Osteoblast (primary cell): ENCODE data around the gene TBATA. TPM values are rescaled to one million over a fixed set of nuclear protein-coding genes. Genes with fewer than 3 reads are reported as not detected.

ENCODE experiments used
- DNase-seq: peaks from one replicate; pipeline ENCODE4 v3.0.0; 2011; ENCODE audit warnings: low spot score, mixed read lengths; ENCODE audit not compliant: insufficient read length; ENCODE audit errors: missing footprints
- H2AFZ ChIP-seq: 2 replicates; pipeline ENCODE4 v1.6.0; 2011; ENCODE audit warnings: mild to moderate bottlenecking, low read length
- H3K27ac ChIP-seq: 2 replicates; pipeline ENCODE4 v1.5.1; 2011; ENCODE audit warnings: mild to moderate bottlenecking, low read depth, low read length, moderate library complexity
- H3K27me3 ChIP-seq: 2 replicates; pipeline ENCODE4 v1.6.0; 2012; ENCODE audit warnings: mild to moderate bottlenecking, control low read depth, inconsistent platforms, low read length, moderate library complexity; ENCODE audit not compliant: insufficient read depth
- H3K36me3 ChIP-seq: 2 replicates; pipeline ENCODE4 v1.5.1; 2011; ENCODE audit warnings: mild to moderate bottlenecking, low read length, control low read depth, moderate library complexity; ENCODE audit not compliant: insufficient read depth
- H3K4me1 ChIP-seq: 2 replicates; pipeline ENCODE4 v1.5.1; 2011; ENCODE audit warnings: mild to moderate bottlenecking, low read length, control low read depth, moderate library complexity; ENCODE audit not compliant: insufficient read depth
- H3K4me2 ChIP-seq: 2 replicates; pipeline ENCODE4 v1.6.0; 2011; ENCODE audit warnings: mild to moderate bottlenecking, low read length; ENCODE audit not compliant: insufficient read depth
- H3K4me3 ChIP-seq: fragments of 200-600 bp; sonication (generic); 3 replicates; pipeline ENCODE4 v1.5.1; 2012; ENCODE audit warnings: mild to moderate bottlenecking, low read length, inconsistent platforms; ENCODE audit not compliant: insufficient read depth
- H3K79me2 ChIP-seq: 2 replicates; pipeline ENCODE4 v1.6.0; 2012; ENCODE audit warnings: mild to moderate bottlenecking, low read length, control low read depth, inconsistent platforms; ENCODE audit not compliant: insufficient read depth
- H3K9me3 ChIP-seq: 2 replicates; pipeline ENCODE4 v1.5.1; 2011; ENCODE audit warnings: low read depth, low read length, control low read depth
- H4K20me1 ChIP-seq: 2 replicates; pipeline ENCODE4 v1.6.0; 2012; ENCODE audit warnings: mild to moderate bottlenecking, low read length, control low read depth; ENCODE audit not compliant: insufficient read depth
- total RNA-seq: library from RNA; depleted of rRNA; stranded (reverse); fragments of >200 nt; gene quantifications from 2 replicates; pipeline ENCODE4 v1.2.3, GENCODE V29; 2012
- TF ChIP-seq, protein P1 (sequence below): IDR thresholded peaks from 2 replicates; pipeline ENCODE4 v1.5.1; 2011; ENCODE audit warnings: mild to moderate bottlenecking, low read depth, low read length, moderate library complexity; ENCODE audit errors: extremely low read depth

Gene TBATA
- total RNA-seq, 1 donor: not detected

DNA sequence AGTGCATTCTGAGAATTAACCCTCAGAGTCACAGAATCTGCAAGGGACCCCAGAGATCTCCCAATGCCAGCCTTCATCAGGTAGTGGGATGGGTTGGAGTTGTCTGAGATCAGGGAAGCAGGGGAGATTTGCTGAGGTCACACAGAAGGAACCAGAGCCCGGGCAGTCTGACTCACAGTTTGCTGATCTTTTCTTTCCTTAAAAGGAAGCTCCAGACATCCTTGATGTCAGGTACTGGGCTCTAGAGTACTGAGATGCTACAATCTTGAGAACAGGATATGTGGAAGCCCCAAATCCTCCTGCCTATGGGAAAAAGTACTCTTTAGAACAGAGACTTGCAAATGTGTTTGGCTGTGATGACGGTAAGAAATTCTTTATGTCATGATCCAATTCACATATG, 706 bp downstream of the TBATA start:
- Histone ChIP-seq H3K27ac (no peak overlapping the region), H3K9me3 (no peaks in the 10 kb centered on the region), H3K4me1 (peaks cover 6% of the 10 kb centered on the region), H3K4me3 (no peak overlapping the region), H3K79me2 (no peaks in the 10 kb centered on the region), H3K27me3 (peaks cover 24% of the 10 kb centered on the region), H4K20me1 (no peaks in the 10 kb centered on the region), H3K4me2 (no peak overlapping the region), H3K36me3 (no peaks in the 10 kb centered on the region), H2AFZ (no peak overlapping the region)
- DNase-seq: peak; percentile 73
- TF ChIP-seq, protein P1, sequence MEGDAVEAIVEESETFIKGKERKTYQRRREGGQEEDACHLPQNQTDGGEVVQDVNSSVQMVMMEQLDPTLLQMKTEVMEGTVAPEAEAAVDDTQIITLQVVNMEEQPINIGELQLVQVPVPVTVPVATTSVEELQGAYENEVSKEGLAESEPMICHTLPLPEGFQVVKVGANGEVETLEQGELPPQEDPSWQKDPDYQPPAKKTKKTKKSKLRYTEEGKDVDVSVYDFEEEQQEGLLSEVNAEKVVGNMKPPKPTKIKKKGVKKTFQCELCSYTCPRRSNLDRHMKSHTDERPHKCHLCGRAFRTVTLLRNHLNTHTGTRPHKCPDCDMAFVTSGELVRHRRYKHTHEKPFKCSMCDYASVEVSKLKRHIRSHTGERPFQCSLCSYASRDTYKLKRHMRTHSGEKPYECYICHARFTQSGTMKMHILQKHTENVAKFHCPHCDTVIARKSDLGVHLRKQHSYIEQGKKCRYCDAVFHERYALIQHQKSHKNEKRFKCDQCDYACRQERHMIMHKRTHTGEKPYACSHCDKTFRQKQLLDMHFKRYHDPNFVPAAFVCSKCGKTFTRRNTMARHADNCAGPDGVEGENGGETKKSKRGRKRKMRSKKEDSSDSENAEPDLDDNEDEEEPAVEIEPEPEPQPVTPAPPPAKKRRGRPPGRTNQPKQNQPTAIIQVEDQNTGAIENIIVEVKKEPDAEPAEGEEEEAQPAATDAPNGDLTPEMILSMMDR: no peak

GRCh38 chr10:70784016-70784415, 1.2 kb downstream of the TBATA start:
- no peak for DNase-seq
- Histone ChIP-seq H3K4me3 (no peak overlapping the region), H3K27ac (no peak overlapping the region), H3K36me3 (no peaks in the 10 kb centered on the region), H3K9me3 (no peaks in the 10 kb centered on the region), H3K79me2 (no peaks in the 10 kb centered on the region), H3K4me1 (peaks cover 6% of the 10 kb centered on the region), H3K27me3 (peaks cover 22% of the 10 kb centered on the region), H4K20me1 (no peaks in the 10 kb centered on the region), H2AFZ (no peak overlapping the region), H3K4me2 (no peak overlapping the region)
- TF ChIP-seq, protein P1: no peak

DNA sequence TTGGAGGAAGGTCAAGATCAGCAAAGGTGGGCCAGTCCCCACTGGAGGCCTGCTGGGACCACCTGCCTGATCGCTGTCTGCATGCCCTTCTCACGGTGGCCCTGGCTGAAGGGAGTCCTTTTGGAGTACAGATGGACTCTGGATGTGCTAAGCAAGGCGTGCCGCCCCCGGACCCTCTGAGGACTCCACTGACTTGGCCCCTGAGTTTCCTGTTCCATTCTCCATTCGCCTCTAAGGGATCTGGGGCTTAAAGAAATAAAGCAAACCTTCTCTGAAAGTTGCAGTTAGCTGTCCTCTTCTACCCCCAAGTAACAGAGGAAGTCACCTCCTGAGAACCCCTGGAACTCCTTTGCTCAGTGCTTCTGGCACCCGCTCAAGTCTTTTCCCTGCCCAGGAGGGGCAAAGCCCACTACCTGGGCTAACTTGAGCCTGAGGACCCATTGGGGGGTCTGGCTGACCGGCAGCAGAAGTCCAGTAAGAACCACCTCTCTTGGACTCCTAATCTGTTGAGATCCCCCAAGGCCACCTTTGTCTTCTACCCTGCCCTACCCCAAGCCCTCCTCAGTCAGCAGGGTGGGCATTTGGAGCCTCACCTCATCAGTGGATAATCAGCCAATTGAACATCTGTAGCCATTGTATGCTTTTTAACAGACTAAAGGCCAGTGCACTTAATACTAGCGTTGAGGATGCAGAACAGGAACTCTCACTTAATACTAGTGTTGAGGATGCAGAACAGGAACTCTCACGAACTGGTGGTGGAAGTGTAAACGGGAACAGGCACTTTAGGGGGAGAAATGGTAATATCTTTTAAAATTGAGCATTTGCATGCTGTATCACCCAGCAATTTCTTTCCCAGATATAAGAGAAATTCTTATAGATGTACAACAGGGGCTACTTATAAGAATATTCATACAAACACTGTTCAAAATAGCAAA, 2.2 kb downstream of the TBATA start:
- peak; percentile 49 for DNase-seq
- Histone ChIP-seq H3K4me3 (no peak overlapping the region), H3K4me2 (no peak overlapping the region), H3K79me2 (no peaks in the 10 kb centered on the region), H3K4me1 (peaks cover 6% of the 10 kb centered on the region), H3K27me3 (peaks cover 13% of the 10 kb centered on the region), H2AFZ (no peak overlapping the region), H3K27ac (no peak overlapping the region), H3K9me3 (no peaks in the 10 kb centered on the region), H3K36me3 (no peaks in the 10 kb centered on the region), H4K20me1 (no peaks in the 10 kb centered on the region)
- TF ChIP-seq, protein P1: no peak

DNA sequence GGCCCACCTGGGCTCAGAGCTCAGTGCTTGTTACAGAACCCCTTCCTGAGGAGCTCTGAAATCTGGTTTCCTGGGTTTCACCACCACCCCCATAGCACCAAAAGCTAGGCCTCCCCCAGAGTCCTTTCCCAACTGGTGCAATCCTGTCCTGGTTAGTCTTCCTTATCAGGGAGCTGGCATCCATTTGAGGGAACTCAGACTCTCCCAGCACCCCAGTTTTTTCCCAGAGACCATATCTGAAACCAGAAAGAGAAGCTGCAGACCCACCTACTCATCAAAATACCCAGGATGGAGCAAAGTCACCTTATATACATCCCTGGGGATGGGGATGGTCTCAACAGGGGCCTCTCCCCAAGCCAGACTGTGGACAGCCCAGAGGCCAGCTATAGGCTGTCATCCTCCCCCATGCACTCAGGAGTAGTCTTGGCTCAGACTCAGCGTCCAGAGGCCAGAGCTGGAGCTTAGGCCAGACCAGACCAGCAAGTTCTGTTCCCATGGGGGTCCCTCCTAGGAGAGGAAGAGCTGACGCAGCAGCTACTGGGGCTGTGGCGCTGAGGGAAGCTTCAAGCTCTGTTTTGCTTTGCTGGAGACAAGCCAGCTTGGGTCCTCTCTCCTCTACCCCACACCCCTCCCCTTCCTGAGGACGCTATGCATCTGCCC, 3.0 kb downstream of the TBATA start:
- Histone ChIP-seq H4K20me1 (no peaks in the 10 kb centered on the region), H3K79me2 (no peaks in the 10 kb centered on the region), H3K36me3 (no peaks in the 10 kb centered on the region), H3K4me2 (no peak overlapping the region), H2AFZ (no peak overlapping the region), H3K27ac (no peak overlapping the region), H3K27me3 (peaks cover 12% of the 10 kb centered on the region), H3K4me3 (no peak overlapping the region), H3K4me1 (peaks cover 6% of the 10 kb centered on the region), H3K9me3 (no peaks in the 10 kb centered on the region)
- TF ChIP-seq, protein P1: no peak
- peak; percentile 66 for DNase-seq
